GM12892 (cell line): Measurements from ENCODE around the gene DNAJB7.
"Not testable (repeated sequence)": the region's sequence is repeated elsewhere in the genome, so short reads cannot be mapped to it uniquely, and the experiment has no call there.

ENCODE experiments used
- DNase-seq: peaks from one replicate; pipeline ENCODE4 v3.0.0; 2011; ENCODE audit not compliant: insufficient read length
- FAIRE-seq: peaks from 2 replicates; lab custom pipeline; 2011; peaks lifted over from hg19 to GRCh38; lab: Jason Lieb, UNC
- POLR2A ChIP-seq: IDR thresholded peaks from 2 replicates; pipeline ENCODE4 v1.6.1; 2011; ENCODE audit warnings: low read depth, low read length, control low read depth
- POLR2AphosphoS5 ChIP-seq: IDR thresholded peaks from 2 replicates; pipeline ENCODE4 v1.6.1; 2011; ENCODE audit warnings: low read depth, low read length, control low read depth
- TAF1 ChIP-seq: IDR thresholded peaks from 2 replicates; pipeline ENCODE4 v1.6.1; 2011; ENCODE audit warnings: low read depth, mild to moderate bottlenecking, control low read depth, low read length, borderline replicate concordance

The DNAJB7 gene

DNA sequence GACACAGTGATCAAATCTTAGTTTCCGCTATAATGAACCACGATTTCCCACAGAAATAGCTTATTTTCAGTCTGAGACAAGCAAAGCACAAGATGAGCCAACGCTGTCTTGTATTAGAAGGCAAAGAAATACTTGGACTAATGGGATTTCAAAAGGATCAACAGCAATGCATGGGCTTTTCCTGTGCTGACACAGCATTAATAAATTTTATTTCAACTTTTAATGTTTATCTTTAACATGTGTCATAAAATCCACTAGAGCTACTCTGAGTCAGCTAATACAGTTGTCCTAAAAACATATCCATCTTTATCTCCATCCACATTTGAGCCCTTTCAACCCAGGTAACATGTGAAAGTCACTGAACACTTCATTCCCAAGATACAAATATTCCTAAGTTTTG, 27.3 kb downstream of the DNAJB7 start:
- DNase-seq (no peak), FAIRE-seq (no peak)
- TF ChIP-seq POLR2A (no peak), TAF1 (no peak), POLR2AphosphoS5 (no peak)

DNA sequence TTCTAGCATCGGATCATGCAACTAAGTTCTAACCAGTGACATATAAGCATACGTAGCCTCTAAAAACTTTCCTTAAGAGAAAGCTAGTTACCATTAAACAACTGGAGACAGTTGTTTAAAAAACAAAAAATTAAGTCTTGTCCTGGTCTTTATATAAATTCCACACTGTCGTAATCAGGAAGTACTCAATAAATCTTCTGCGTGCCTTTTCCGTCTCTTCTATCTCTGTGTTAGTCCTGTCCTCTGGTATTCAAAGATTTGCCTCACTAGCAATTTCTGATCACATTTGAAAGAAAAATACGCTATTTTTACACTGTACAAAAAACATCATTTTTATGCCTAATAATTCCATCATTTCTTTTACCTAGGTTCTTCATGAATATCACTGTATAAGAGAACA, 32.8 kb downstream of the DNAJB7 start:
- FAIRE-seq (no peak), DNase-seq (no peak)
- no peak for TF ChIP-seq POLR2A
- TF ChIP-seq POLR2AphosphoS5, result no peak
- no peak for TF ChIP-seq TAF1

DNA sequence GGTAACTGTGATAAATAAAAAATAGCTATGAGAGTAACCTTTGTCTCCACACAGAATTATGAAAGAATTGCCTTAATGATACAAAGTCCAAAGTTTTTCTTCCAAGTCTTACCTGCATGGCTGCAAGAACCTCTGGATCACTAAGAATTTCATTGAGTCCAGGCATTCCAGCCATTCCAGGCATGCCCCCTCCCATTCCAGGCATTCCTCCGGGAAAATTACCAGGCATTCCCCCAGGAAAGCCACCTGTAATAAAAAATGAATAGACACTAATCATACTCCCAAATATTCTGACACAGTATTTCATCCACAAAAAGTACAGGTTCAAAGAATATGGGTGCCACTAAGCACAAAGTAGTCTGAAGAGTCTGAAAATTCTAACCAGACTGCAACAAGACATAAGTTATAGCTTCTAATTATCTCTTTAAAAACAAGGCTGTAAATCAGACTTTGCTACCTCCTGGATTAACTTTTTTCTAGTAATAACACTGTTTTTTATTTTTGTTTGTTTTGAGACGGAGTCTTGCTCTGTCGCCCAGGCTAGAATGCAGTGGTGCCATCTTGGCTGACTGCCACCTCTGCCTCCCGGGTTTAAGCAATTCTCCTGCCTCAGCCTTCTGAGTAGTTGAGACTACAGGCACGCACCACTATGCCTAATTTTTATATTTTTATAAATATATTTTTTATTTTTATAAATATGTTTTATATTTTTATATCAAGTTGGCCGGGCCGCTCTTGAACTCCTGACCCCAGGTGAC, 34.8 kb downstream of the DNAJB7 start:
- no peak for DNase-seq
- no peak for FAIRE-seq
- TF ChIP-seq POLR2A (no peak), TAF1 (no peak), POLR2AphosphoS5 (no peak)

DNA sequence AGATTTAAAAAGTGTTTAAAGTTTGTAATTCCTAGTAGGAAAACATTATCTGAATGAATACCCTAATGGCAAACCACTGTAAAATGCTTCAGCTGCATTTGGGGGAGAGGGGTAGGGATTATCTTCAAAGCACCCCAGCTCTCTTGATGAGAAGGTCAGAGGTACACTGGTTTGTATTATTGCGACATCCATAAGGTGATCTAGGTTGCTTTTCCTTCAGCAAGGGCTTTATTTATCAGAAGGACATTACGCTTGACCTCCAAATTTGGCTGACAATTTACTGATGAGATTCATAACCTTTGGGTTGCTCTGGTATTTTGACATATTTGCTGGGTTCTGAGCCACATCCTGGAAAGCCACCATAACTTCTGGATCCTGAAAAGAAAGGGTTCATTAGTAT, 35.6 kb downstream of the DNAJB7 start:
- not testable (repeated sequence) for FAIRE-seq, DNase-seq

DNA sequence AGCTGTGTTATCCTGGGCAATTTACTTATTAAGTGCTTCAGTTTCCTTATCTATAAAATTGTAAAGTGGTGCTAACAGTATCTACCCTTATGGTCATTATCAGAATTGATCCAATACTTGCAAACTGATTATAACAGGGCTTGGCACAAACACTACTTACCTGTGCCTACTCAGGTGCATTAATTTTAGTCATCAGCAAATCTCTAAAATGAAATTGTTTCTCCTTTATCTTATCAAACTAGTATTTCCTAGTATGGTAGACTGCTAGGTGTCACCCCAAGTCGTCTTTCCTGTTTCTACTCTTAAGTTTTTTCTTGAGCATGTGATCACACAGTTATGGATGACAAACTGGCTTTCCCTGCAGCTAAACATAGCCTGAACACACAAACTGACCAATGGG, 38.5 kb downstream of the DNAJB7 start:
- no peak for TF ChIP-seq POLR2AphosphoS5
- TF ChIP-seq POLR2A, result no peak
- TF ChIP-seq TAF1, result no peak
- FAIRE-seq (no peak), DNase-seq (no peak)

DNA sequence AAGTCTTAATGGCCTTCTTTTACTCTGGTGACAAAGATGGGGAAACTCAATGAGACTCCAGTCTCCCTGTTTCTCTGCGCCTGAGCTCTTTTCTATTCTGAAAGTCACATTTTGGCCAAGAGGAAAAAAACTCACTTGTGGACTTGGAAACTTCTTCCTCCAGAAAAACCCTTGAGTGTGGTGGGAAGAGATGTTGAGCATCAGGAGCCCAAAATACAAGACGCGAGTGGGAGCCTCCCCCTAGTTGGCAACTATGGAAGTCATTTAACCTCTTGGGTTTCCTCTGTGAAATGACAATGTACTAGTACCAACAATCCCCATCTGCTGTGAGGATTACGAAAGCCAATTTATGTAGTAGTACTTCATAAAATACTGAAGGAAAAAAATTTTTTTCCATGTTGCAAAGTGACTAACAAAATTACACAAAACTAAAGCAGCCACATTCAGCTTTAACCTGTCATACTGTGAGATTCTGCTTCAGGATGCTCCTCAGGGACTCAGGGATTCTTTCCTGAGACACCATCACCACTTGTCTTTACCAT, 42.2 kb downstream of the DNAJB7 start:
- no peak for DNase-seq
- FAIRE-seq, result no peak

DNA sequence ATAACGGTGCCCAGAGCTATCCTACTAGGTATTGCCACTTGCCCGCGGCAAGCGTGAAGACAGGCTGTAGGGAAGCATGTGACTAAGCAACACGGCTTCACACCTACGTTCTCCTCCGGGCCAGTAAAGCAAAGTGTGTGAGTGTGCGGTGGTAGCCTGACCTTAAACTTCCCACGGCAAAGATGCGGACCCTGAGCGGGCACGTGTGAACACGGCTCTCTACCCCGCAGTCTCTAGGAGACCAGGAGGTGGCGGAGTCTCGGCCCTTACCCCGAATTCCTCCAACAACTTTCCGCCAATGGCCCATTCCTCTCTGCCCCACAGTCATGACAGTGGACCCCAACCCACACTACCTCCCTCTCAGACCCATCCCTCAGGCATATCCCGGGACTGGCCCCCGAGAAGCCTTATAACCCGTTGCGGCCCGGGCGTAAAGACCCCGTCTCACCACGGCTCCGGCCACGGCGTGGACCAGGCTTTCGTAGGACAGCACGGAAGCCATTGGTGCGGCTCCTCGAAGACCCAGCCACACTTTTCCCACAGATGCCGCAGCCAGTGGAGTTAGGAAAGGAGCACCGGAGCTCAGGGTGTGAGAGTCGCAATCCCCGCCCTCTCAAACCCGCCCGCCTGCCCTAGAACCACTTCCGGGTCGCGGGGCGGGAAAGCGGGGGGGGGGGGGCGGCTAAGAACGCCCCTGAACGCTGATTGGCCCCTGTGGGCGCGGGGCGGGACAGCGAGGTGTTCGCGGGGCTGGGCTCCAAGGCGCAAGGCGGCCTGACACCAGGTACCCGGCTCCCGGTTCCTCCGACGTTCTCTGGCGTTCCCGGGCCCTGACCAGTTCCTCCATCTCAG, 42.9 kb downstream of the DNAJB7 start, which contains the start of gene SLC25A17:
SLC25A17 (minus strand) TSS at position 600 of the 852 bp plus-strand sequence; CDS start at position 502, 98 bp downstream.
- DNase-seq, result peak; percentile 93
- peak; percentile 73 for TF ChIP-seq POLR2A
- no peak for TF ChIP-seq POLR2AphosphoS5
- FAIRE-seq, result peak; percentile 92

More for the DNA sequence above, 42.2 kb downstream of the DNAJB7 start:
- TF ChIP-seq TAF1 (no peak), POLR2A (no peak), POLR2AphosphoS5 (no peak)

DNA sequence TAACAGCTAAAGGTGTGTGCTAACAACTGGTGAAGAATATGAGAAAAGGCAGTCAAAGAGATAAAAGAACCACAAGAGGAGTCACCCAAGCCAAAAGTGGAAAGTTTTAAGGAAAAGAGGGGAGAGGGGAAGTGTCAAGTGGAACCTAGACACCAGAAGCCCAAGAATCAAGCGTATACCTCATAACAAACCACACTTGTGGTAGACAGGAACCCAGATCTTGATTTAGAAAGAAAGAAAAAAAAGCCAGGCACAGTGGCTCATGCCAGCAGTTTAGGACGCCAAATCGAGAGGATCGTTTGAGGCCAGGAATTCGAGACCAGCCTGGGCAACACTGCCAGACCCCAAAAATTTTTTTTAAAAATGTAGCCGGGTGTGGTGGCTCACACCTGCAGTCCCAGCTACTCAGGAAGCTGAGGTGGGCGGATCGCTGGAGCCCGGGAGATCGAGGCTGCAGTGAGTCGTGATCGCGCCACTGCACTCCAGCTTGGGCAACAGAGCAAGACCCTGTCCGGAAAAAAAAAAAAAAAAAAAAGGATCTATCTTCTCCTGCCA, 43.6 kb downstream of the DNAJB7 start:
- DNase-seq, result no peak
- no peak for TF ChIP-seq POLR2AphosphoS5
- no peak for TF ChIP-seq TAF1
- no peak for TF ChIP-seq POLR2A
- FAIRE-seq, result no peak

DNA sequence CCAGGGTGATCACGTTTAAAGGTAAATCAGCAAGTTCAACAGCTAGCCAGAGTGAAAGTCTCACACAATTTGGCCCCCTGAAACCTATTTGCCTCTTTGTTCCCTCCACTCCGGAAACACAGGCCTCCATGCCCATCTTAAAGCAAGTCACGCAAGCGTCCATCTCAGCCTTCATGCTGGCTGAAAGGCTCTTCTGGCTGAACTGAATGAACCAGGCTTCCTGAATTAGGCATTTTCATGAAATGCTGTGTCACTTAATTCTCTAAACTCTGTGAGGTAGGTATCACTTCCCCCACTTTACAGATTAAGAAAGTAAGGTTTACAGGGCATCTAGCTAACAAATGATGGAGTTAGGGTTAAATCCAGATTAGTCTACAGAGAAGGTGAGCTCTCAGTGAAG, 44.2 kb downstream of the DNAJB7 start:
- DNase-seq (no peak), FAIRE-seq (peak; percentile 84)
- TF ChIP-seq TAF1, result no peak
- TF ChIP-seq POLR2A, result no peak
- no peak; the same call in 1 of the 2 replicates for TF ChIP-seq POLR2AphosphoS5

DNA sequence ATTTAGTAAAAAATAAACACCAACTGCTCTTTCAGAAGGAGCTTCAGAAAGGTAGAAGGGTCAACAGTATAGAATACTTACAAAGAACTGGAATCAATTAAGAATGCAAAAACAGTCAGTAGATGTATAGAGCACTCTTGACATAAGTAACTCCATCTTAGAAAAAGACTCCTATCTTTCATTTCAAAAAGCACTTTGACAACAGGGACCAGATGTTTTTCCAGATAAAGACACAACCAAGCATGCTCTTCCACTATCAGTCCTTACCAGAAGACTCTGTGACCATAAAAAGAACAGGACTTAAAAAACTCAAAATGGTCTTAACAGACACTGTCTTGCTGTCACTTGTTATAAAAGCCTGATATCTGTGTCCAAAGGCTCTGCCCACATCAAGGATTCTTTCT, 48.0 kb downstream of the DNAJB7 start:
- FAIRE-seq, result no peak
- no peak for DNase-seq
- TF ChIP-seq POLR2AphosphoS5, result no peak
